ENCODE measurements around the gene SRSF2. TPM values are rescaled to one million over a fixed set of nuclear protein-coding genes. Genes with fewer than 3 reads are reported as not detected.
A peak's percentile ranks its signal among the peaks of the same experiment; 100 is the strongest.

SRSF2 gene
- 245 TPM for polyA plus RNA-seq (2012; ENCODE audit: low read depth, missing spikeins)

- TF ChIP-seq POU2F2 (IDR thresholded peaks at IDR 0.05; ENCODE audit: low read depth, low read length) (peak; percentile 97), POLR2AphosphoS5 (IDR thresholded peaks at IDR 0.05; ENCODE audit: low read depth, low read length) (peak; percentile 100), PAX5 (IDR thresholded peaks at IDR 0.05; ENCODE audit: insufficient read depth, low read length, severe bottlenecking) (no peak), TAF1 (IDR thresholded peaks at IDR 0.05; ENCODE audit: low read depth, low read length) (peak; percentile 98), POLR2A (IDR thresholded peaks at IDR 0.05; ENCODE audit: low read depth, low read length) (peak; percentile 100), SPI1 (IDR thresholded peaks at IDR 0.05; ENCODE audit: low read depth, low read length) (peak; percentile 9; the same call in 1 of the 2 replicates)
- no peak for FAIRE-seq
- peak; percentile 85 for DNase-seq (ENCODE audit: insufficient read length, low spot score)
These were observed at the start of gene SRSF2 for GRCh38 chr17:76737082-76737675. TSS of gene SRSF2 (minus strand) at chr17:76737331. CDS start at chr17:76737160, 171 bp downstream.

- TF ChIP-seq SPI1 (IDR thresholded peaks at IDR 0.05; ENCODE audit: low read depth, low read length) (no peak), PAX5 (IDR thresholded peaks at IDR 0.05; ENCODE audit: insufficient read depth, low read length, severe bottlenecking) (no peak), POLR2AphosphoS5 (IDR thresholded peaks at IDR 0.05; ENCODE audit: low read depth, low read length) (no peak), POU2F2 (IDR thresholded peaks at IDR 0.05; ENCODE audit: low read depth, low read length) (no peak), TAF1 (IDR thresholded peaks at IDR 0.05; ENCODE audit: low read depth, low read length) (no peak), POLR2A (IDR thresholded peaks at IDR 0.05; ENCODE audit: low read depth, low read length) (no peak)
- FAIRE-seq (no peak), DNase-seq (ENCODE audit: insufficient read length, low spot score) (no peak)
These were observed 47.8 kb upstream of the SRSF2 start for GRCh38 chr17:76784926-76785325.

GRCh38 chr17:76783146-76783545 is 46.0 kb upstream of the SRSF2 start:
- peak; percentile 48 for FAIRE-seq
- peak; percentile 25 for DNase-seq (ENCODE audit: insufficient read length, low spot score)
- TF ChIP-seq POLR2A (IDR thresholded peaks at IDR 0.05; ENCODE audit: low read depth, low read length), result no peak
- TF ChIP-seq POLR2AphosphoS5 (IDR thresholded peaks at IDR 0.05; ENCODE audit: low read depth, low read length), result no peak
- no peak for TF ChIP-seq PAX5 (IDR thresholded peaks at IDR 0.05; ENCODE audit: insufficient read depth, low read length, severe bottlenecking)
- no peak for TF ChIP-seq POU2F2 (IDR thresholded peaks at IDR 0.05; ENCODE audit: low read depth, low read length)
- TF ChIP-seq TAF1 (IDR thresholded peaks at IDR 0.05; ENCODE audit: low read depth, low read length), result no peak

- no peak for TF ChIP-seq POU2F2 (IDR thresholded peaks at IDR 0.05; ENCODE audit: low read depth, low read length)
- no peak for TF ChIP-seq PAX5 (IDR thresholded peaks at IDR 0.05; ENCODE audit: insufficient read depth, low read length, severe bottlenecking)
- no peak for TF ChIP-seq POLR2A (IDR thresholded peaks at IDR 0.05; ENCODE audit: low read depth, low read length)
- TF ChIP-seq POLR2AphosphoS5 (IDR thresholded peaks at IDR 0.05; ENCODE audit: low read depth, low read length), result no peak
- TF ChIP-seq TAF1 (IDR thresholded peaks at IDR 0.05; ENCODE audit: low read depth, low read length), result no peak
- TF ChIP-seq SPI1 (IDR thresholded peaks at IDR 0.05; ENCODE audit: low read depth, low read length), result no peak
- DNase-seq (ENCODE audit: insufficient read length, low spot score) (no peak), FAIRE-seq (peak; percentile 62)
These were observed 44.2 kb upstream of the SRSF2 start for GRCh38 chr17:76781056-76781982.

GRCh38 chr17:76775021-76775600 is 38.0 kb upstream of the SRSF2 start:
- FAIRE-seq (no peak), DNase-seq (ENCODE audit: insufficient read length, low spot score) (no peak)
- no peak for TF ChIP-seq POU2F2 (IDR thresholded peaks at IDR 0.05; ENCODE audit: low read depth, low read length)
- no peak for TF ChIP-seq PAX5 (IDR thresholded peaks at IDR 0.05; ENCODE audit: insufficient read depth, low read length, severe bottlenecking)
- TF ChIP-seq SPI1 (IDR thresholded peaks at IDR 0.05; ENCODE audit: low read depth, low read length), result no peak
- no peak for TF ChIP-seq POLR2AphosphoS5 (IDR thresholded peaks at IDR 0.05; ENCODE audit: low read depth, low read length)
- TF ChIP-seq TAF1 (IDR thresholded peaks at IDR 0.05; ENCODE audit: low read depth, low read length), result no peak
- no peak for TF ChIP-seq POLR2A (IDR thresholded peaks at IDR 0.05; ENCODE audit: low read depth, low read length)

GRCh38 chr17:76772842-76773525 is 35.9 kb upstream of the SRSF2 start:
- DNase-seq (ENCODE audit: insufficient read length, low spot score) (no peak), FAIRE-seq (no peak)
- TF ChIP-seq POU2F2 (IDR thresholded peaks at IDR 0.05; ENCODE audit: low read depth, low read length), result no peak

GRCh38 chr17:76758570-76758969 is 21.4 kb upstream of the SRSF2 start:
- DNase-seq (ENCODE audit: insufficient read length, low spot score) (no peak), FAIRE-seq (no peak)
- TF ChIP-seq POLR2AphosphoS5 (IDR thresholded peaks at IDR 0.05; ENCODE audit: low read depth, low read length) (no peak), TAF1 (IDR thresholded peaks at IDR 0.05; ENCODE audit: low read depth, low read length) (no peak), POU2F2 (IDR thresholded peaks at IDR 0.05; ENCODE audit: low read depth, low read length) (no peak), PAX5 (IDR thresholded peaks at IDR 0.05; ENCODE audit: insufficient read depth, low read length, severe bottlenecking) (no peak), SPI1 (IDR thresholded peaks at IDR 0.05; ENCODE audit: low read depth, low read length) (no peak), POLR2A (IDR thresholded peaks at IDR 0.05; ENCODE audit: low read depth, low read length) (no peak)

GRCh38 chr17:76757256-76757655 is 20.1 kb upstream of the SRSF2 start:
- no peak for FAIRE-seq
- no peak for TF ChIP-seq POLR2A (IDR thresholded peaks at IDR 0.05; ENCODE audit: low read depth, low read length)
- DNase-seq (ENCODE audit: insufficient read length, low spot score), result no peak

GRCh38 chr17:76755285-76755684 is 18.2 kb upstream of the SRSF2 start:
- no peak for TF ChIP-seq POU2F2 (IDR thresholded peaks at IDR 0.05; ENCODE audit: low read depth, low read length)
- no peak for TF ChIP-seq SPI1 (IDR thresholded peaks at IDR 0.05; ENCODE audit: low read depth, low read length)
- no peak for TF ChIP-seq POLR2A (IDR thresholded peaks at IDR 0.05; ENCODE audit: low read depth, low read length)
- TF ChIP-seq POLR2AphosphoS5 (IDR thresholded peaks at IDR 0.05; ENCODE audit: low read depth, low read length), result no peak
- no peak for TF ChIP-seq PAX5 (IDR thresholded peaks at IDR 0.05; ENCODE audit: insufficient read depth, low read length, severe bottlenecking)
- no peak for TF ChIP-seq TAF1 (IDR thresholded peaks at IDR 0.05; ENCODE audit: low read depth, low read length)
- DNase-seq (ENCODE audit: insufficient read length, low spot score), result no peak
- no peak for FAIRE-seq
